HG02870 (cell line): ENCODE results near the gene LPAR2.

Source experiments
- ATAC-seq: cut with Tn5 transposase; IDR thresholded peaks from one replicate; pipeline ENCODE4 v1.9.1; 2021; ENCODE audit warnings: mild to moderate bottlenecking, moderate library complexity; ENCODE audit not compliant: unreplicated experiment

LPAR2 gene

GRCh38 chr19:19654441-19654840 lies 26.4 kb upstream of the LPAR2 start:
- ATAC-seq = no peak

- no peak for ATAC-seq
Measured at GRCh38 chr19:19653597-19654147, 25.7 kb upstream of the LPAR2 start.

- ATAC-seq = no peak
Measured at GRCh38 chr19:19652482-19653295, 24.7 kb upstream of the LPAR2 start.

GRCh38 chr19:19651076-19651475 lies 23.1 kb upstream of the LPAR2 start:
- no peak for ATAC-seq

GRCh38 chr19:19650331-19650730 lies 22.3 kb upstream of the LPAR2 start:
- no peak for ATAC-seq

- no peak for ATAC-seq
Measured at GRCh38 chr19:19649580-19649995, 21.6 kb upstream of the LPAR2 start.

GRCh38 chr19:19649155-19649554 lies 21.1 kb upstream of the LPAR2 start:
- ATAC-seq = no peak

- no peak for ATAC-seq
Measured at GRCh38 chr19:19647037-19647835, 19.2 kb upstream of the LPAR2 start.

GRCh38 chr19:19645233-19645870 lies 17.3 kb upstream of the LPAR2 start:
- ATAC-seq = no peak

- no peak for ATAC-seq
Measured at GRCh38 chr19:19644054-19644388, 16.0 kb upstream of the LPAR2 start.

GRCh38 chr19:19643158-19644053 lies 15.4 kb upstream of the LPAR2 start, which contains the start of gene GMIP:
TSS of gene GMIP (minus strand) at chr19:19643657. CDS start at chr19:19643529, 128 bp downstream.
- ATAC-seq = peak; percentile 59

GRCh38 chr19:19642506-19643157 lies 14.6 kb upstream of the LPAR2 start:
- ATAC-seq = no peak

GRCh38 chr19:19637523-19638251 lies 9.7 kb upstream of the LPAR2 start:
- ATAC-seq = no peak

- ATAC-seq = no peak
Measured at GRCh38 chr19:19637186-19637522, 9.1 kb upstream of the LPAR2 start.

- ATAC-seq = no peak
Measured at GRCh38 chr19:19636573-19637185, 8.7 kb upstream of the LPAR2 start.

- ATAC-seq = no peak
Measured at GRCh38 chr19:19635313-19635702, 7.3 kb upstream of the LPAR2 start.

GRCh38 chr19:19634516-19635312 lies 6.7 kb upstream of the LPAR2 start:
- ATAC-seq = no peak
